PFSK-1 (cell line): ENCODE results near the gene MAML1.

ENCODE experiments used
- FOXP2 ChIP-seq: optimal IDR thresholded peaks from 2 replicates; pipeline ENCODE3; 2011; ENCODE audit warnings: borderline replicate concordance, control low read depth, inconsistent platforms; ENCODE audit not compliant: insufficient read depth; ENCODE audit errors: extremely low read length, extremely low read depth
- POLR2AphosphoS5 ChIP-seq: IDR thresholded peaks from 2 replicates; pipeline ENCODE4 v1.6.1; 2012; ENCODE audit warnings: low read depth, mild to moderate bottlenecking, control low read depth, low read length, moderate library complexity
- REST ChIP-seq, 2 experiments: IDR thresholded peaks; 2 replicates each; pipeline versions ENCODE4 v1.6.1 to v1.8.0; 2011 to 2012; ENCODE audit warnings: low read depth in 2 of 2, low read length in 2 of 2, control low read depth in 1 of 2, inconsistent platforms in 1 of 2, mild to moderate bottlenecking in 1 of 2, moderate library complexity in 1 of 2; ENCODE audit not compliant: insufficient read depth in 1 of 2
- SIN3A ChIP-seq: IDR thresholded peaks from 2 replicates; pipeline ENCODE4 v1.6.1; 2012; ENCODE audit warnings: mild to moderate bottlenecking, low read length, moderate library complexity, borderline replicate concordance; ENCODE audit not compliant: insufficient read depth
- TAF1 ChIP-seq: IDR thresholded peaks from 2 replicates; pipeline ENCODE4 v1.6.1; 2012; ENCODE audit warnings: low read length, control low read depth, borderline replicate concordance; ENCODE audit not compliant: insufficient read depth

- TF ChIP-seq TAF1 (no peak), POLR2AphosphoS5 (no peak), SIN3A (no peak), FOXP2 (no peak), REST (IDR thresholded peaks at IDR 0.05; ENCODE audit: insufficient read depth in 1 of 2, low read depth in 2 of 2, low read length in 2 of 2) (no peak)
Measured at GRCh38 chr5:179769796-179770195, 37.2 kb downstream of the MAML1 start.
